AG09309 (cell line): ENCODE results near the gene HAUS7.

ENCODE experiments used
- DNase-seq: peaks from one replicate; pipeline ENCODE4 v3.0.0-alpha.2; 2010; ENCODE audit warnings: low read depth
- H3K4me3 ChIP-seq: 2 replicates; pipeline ENCODE4 v1.5.1; 2011; ENCODE audit warnings: mild to moderate bottlenecking, low read depth, low read length, moderate library complexity; ENCODE audit not compliant: control insufficient read depth
- CTCF ChIP-seq: IDR thresholded peaks from 2 replicates; pipeline ENCODE4 v1.5.1; 2011; ENCODE audit warnings: mild to moderate bottlenecking, low read depth, low read length, inconsistent platforms; ENCODE audit not compliant: insufficient read depth, control insufficient read depth; ENCODE audit errors: missing control alignments

The HAUS7 gene

DNA sequence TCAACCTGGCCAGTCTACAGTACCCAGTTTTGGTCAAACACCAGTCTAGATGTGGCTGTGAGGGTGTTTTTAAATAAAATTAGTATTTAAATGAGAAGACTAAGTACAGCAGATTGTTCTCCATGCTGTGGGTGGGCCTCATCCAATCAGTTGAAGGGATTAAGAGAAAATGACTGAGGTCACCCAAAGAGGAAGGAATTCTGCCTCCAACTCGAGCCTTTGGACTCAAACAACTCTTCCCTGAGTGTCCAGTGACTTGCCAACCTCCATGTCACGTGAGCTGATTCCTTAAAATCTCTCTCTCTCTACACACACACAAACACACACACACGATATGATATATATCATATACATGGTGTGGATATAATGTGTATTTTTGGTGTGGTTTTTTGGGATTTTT is 34.5 kb downstream of the HAUS7 start:
- no peak for TF ChIP-seq CTCF
- DNase-seq: no peak
- no peak overlapping the region for H3K4me3 ChIP-seq

GRCh38 chrX:153434801-153435200 is 35.6 kb downstream of the HAUS7 start:
- no peak for TF ChIP-seq CTCF
- DNase-seq: no peak
- no peak overlapping the region for H3K4me3 ChIP-seq

- no peak overlapping the region for H3K4me3 ChIP-seq
- TF ChIP-seq CTCF: no peak
- DNase-seq: no peak
Observed at GRCh38 chrX:153433781-153434285, 36.5 kb downstream of the HAUS7 start.

GRCh38 chrX:153433161-153433680 is 37.2 kb downstream of the HAUS7 start:
- H3K4me3 ChIP-seq: no peak overlapping the region
- TF ChIP-seq CTCF: no peak
- DNase-seq: no peak

- H3K4me3 ChIP-seq: no peak overlapping the region
- DNase-seq: no peak
- no peak for TF ChIP-seq CTCF
Observed at GRCh38 chrX:153430796-153431195, 39.6 kb downstream of the HAUS7 start.

- H3K4me3 ChIP-seq: no peak overlapping the region
- TF ChIP-seq CTCF: no peak
- no peak for DNase-seq
Observed at GRCh38 chrX:153426204-153426603, 44.2 kb downstream of the HAUS7 start.

DNA sequence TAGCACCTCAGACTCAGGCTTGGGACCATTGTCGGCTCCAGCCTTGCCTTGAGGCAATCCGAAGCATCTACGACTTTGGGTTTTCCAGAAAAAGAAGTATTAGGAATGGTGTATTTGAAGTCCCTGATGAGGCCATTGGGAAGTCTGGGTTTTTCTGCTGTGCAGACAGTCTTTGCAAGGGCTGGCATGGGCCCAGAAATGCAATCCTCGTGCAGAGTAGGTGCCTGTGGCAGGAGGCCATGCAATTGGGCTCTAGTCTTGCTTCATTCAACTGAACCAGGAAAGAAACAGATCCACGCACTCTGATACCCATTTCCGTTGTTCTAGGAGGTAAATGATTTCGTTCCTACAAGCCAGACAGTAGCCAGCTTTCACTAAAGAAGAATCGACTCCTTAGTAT is 46.7 kb downstream of the HAUS7 start:
- no peak for TF ChIP-seq CTCF

More for the DNA sequence above, 46.7 kb downstream of the HAUS7 start:
- H3K4me3 ChIP-seq: no peak overlapping the region
- no peak for DNase-seq
